ENCODE results near the gene SPTB. TPM values are rescaled to one million over a fixed set of nuclear protein-coding genes. Genes with fewer than 3 reads are reported as not detected.

Gene SPTB
- total and polyA plus RNA-seq, 8 donors, result under 0.01 to 3.5 (median 0.55) TPM; not detected in 2

- Histone ChIP-seq H3K36me3 (peaks cover 22 to 38% (median 37%) of the 10 kb centered on the region in 4 donors), H3K27ac (peak overlapping the region in 4 of 5 donors; percentile 15 to 55 (median 42)), H3K9me3 (no peaks in the 10 kb centered on the region), H3K27me3 (no peaks in the 10 kb centered on the region), H3K4me3 (no peak overlapping the region), H3K4me1 (peaks cover 57 to 67% (median 59%) of the 10 kb centered on the region in 4 donors)
- no peak for DNase-seq
- 77 to 89% (median 81%) methylated on average over 5 to 6 of the region's 6 CpGs for WGBS, 5 donors
- intact Hi-C loops (cut with DNase I; ENCODE audit: low total_unique reads), result no loop called here
- no peak for TF ChIP-seq POLR2A (IDR thresholded peaks at IDR 0.05)
- TF ChIP-seq CTCF (IDR thresholded peaks at IDR 0.05), result no peak
- TF ChIP-seq EP300 (IDR thresholded peaks at IDR 0.05), result no peak
- TF ChIP-seq POLR2AphosphoS5 (IDR thresholded peaks at IDR 0.05), result no peak
These were observed 153.7 kb downstream of the SPTB start for GRCh38 chr14:64725879-64726584.

GRCh38 chr14:64725261-64725815, 154.4 kb downstream of the SPTB start:
- H3K27me3 ChIP-seq, result no peaks in the 10 kb centered on the region
- TF ChIP-seq POLR2A (IDR thresholded peaks at IDR 0.05), result no peak
- TF ChIP-seq POLR2AphosphoS5 (IDR thresholded peaks at IDR 0.05), result no peak
- TF ChIP-seq CTCF (IDR thresholded peaks at IDR 0.05), result no peak
- TF ChIP-seq EP300 (IDR thresholded peaks at IDR 0.05), result no peak
- H3K36me3 ChIP-seq, result peaks cover 15 to 31% (median 30%) of the 10 kb centered on the region in 4 donors
- 25 to 86% (median 55%) methylated on average over 1 to 3 of the region's 3 CpGs for WGBS, 5 donors
- H3K27ac ChIP-seq, result peak overlapping the region in 4 of 5 donors; percentile 12 to 55 (median 20)
- intact Hi-C loops (cut with DNase I; ENCODE audit: low total_unique reads), result no loop called here
- DNase-seq, result no peak
- H3K4me3 ChIP-seq, result no peak overlapping the region
- H3K9me3 ChIP-seq, result no peaks in the 10 kb centered on the region
- H3K4me1 ChIP-seq, result peaks cover 64 to 74% (median 66%) of the 10 kb centered on the region in 4 donors

- H3K27ac ChIP-seq, result peak overlapping the region in 4 of 5 donors; percentile 16 to 24 (median 17)
- no peaks in the 10 kb centered on the region for H3K9me3 ChIP-seq
- no peak overlapping the region for H3K4me3 ChIP-seq
- H3K36me3 ChIP-seq, result peaks cover 15 to 24% (median 22%) of the 10 kb centered on the region in 4 donors
- peaks cover 71 to 82% (median 74%) of the 10 kb centered on the region in 4 donors for H3K4me1 ChIP-seq
- no peak for TF ChIP-seq CTCF (IDR thresholded peaks at IDR 0.05)
- no peak for TF ChIP-seq EP300 (IDR thresholded peaks at IDR 0.05)
- TF ChIP-seq POLR2A (IDR thresholded peaks at IDR 0.05), result no peak
- no peak for TF ChIP-seq POLR2AphosphoS5 (IDR thresholded peaks at IDR 0.05)
- no peaks in the 10 kb centered on the region for H3K27me3 ChIP-seq
- DNase-seq, result no peak
- WGBS, 5 donors, result 68 to 85% (median 71%) methylated on average over 1 of the region's 1 CpG
- intact Hi-C loops (cut with DNase I; ENCODE audit: low total_unique reads), result no loop called here
These were observed 155.2 kb downstream of the SPTB start for GRCh38 chr14:64724578-64724930.

GRCh38 chr14:64723691-64724577, 155.8 kb downstream of the SPTB start:
- peak in 1 of 2 donors; percentile 69 for DNase-seq
- Histone ChIP-seq H3K27me3 (no peaks in the 10 kb centered on the region), H3K36me3 (peaks cover 13 to 18% (median 16%) of the 10 kb centered on the region in 4 donors), H3K4me3 (no peak overlapping the region), H3K4me1 (peaks cover 74 to 88% (median 80%) of the 10 kb centered on the region in 4 donors), H3K27ac (peak overlapping the region in 3 of 5 donors; percentile 16 to 35 (median 18)), H3K9me3 (no peaks in the 10 kb centered on the region)
- no peak for TF ChIP-seq EP300 (IDR thresholded peaks at IDR 0.05)
- TF ChIP-seq POLR2A (IDR thresholded peaks at IDR 0.05), result no peak
- TF ChIP-seq CTCF (IDR thresholded peaks at IDR 0.05), result no peak
- no peak for TF ChIP-seq POLR2AphosphoS5 (IDR thresholded peaks at IDR 0.05)
- 69 to 77% (median 74%) methylated on average over 12 to 15 of the region's 15 CpGs for whole genome bisulfite sequencing, 5 donors
- intact Hi-C loops (cut with DNase I; ENCODE audit: low total_unique reads), result no loop called here
